ENCODE data around the gene CCDC92. TPM values are rescaled to one million over a fixed set of nuclear protein-coding genes. Genes with fewer than 3 reads are reported as not detected.

Gene CCDC92
- total RNA-seq, 3 donors from 2014 or later, result 17.7 to 47.2 (median 25.6) TPM

- Histone ChIP-seq H3K4me3 (no peak overlapping the region), H3K4me1 (ENCODE audit: low read depth) (no peaks in the 10 kb centered on the region), H3K36me3 (ENCODE audit: low read depth) (no peaks in the 10 kb centered on the region), H3K9me3 (no peaks in the 10 kb centered on the region)
- intact Hi-C loops (cut with DNase I, micrococcal nuclease), result no loop called here
- ATAC-seq (no peak), DNase-seq (no peak)
- no peak for TF ChIP-seq CTCF (IDR thresholded peaks at IDR 0.05)
These were observed 75.4 kb downstream of the CCDC92 start for GRCh38 chr12:123897221-123897620.

DNA sequence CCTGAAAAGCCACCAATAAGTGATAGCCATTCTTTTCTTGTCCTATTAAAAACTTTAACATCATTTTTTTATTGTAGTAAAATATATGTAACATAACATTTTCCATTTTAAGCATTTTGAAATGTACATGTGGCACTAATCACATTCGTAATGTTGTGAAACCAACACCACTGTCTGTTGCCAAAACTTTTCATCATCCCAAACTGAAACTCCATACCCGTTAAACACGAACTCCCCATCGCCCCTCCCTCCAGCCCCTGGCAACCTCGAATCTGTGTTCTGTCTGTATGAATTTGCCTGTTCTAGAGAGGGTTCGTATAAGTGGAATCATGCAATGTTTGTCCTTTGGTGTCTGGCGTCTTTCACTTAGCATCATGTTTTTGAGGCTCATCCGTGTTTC is 75.9 kb downstream of the CCDC92 start:
- DNase-seq (no peak), ATAC-seq (no peak)
- Histone ChIP-seq H3K9me3 (no peaks in the 10 kb centered on the region), H3K4me3 (no peak overlapping the region), H3K36me3 (ENCODE audit: low read depth) (no peaks in the 10 kb centered on the region), H3K4me1 (ENCODE audit: low read depth) (no peaks in the 10 kb centered on the region)
- no peak for TF ChIP-seq CTCF (IDR thresholded peaks at IDR 0.05)
- intact Hi-C loops (cut with DNase I, micrococcal nuclease), result no loop called here

DNA sequence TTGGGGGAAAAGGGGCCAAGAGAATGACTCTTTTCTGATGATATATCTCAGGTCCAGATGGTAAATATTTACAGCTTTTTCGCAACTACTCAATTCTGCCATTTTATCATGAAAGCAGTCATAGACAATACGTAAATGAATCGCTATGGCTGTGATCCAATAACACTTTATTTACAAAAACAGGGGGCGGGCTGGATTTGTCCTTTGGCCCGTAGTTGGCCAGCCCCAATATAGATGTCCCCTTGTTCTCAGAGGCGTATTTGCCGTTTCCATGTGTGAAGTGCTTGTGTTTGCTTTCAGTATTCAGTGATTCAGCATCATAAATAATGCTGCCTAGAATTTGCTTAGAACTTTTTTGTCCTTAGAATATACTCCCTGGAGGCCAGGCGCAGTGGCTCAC is 77.2 kb downstream of the CCDC92 start:
- Histone ChIP-seq H3K9me3 (no peaks in the 10 kb centered on the region), H3K36me3 (ENCODE audit: low read depth) (no peaks in the 10 kb centered on the region)

GRCh38 chr12:123894823-123895345 is 77.7 kb downstream of the CCDC92 start:
- Histone ChIP-seq H3K9me3 (no peaks in the 10 kb centered on the region), H3K36me3 (ENCODE audit: low read depth) (no peaks in the 10 kb centered on the region), H3K4me1 (ENCODE audit: low read depth) (no peaks in the 10 kb centered on the region), H3K4me3 (no peak overlapping the region)
- TF ChIP-seq CTCF (IDR thresholded peaks at IDR 0.05), result no peak
- ATAC-seq (no peak), DNase-seq (no peak)
- intact Hi-C loops (cut with DNase I, micrococcal nuclease), result no loop called here

More for the DNA sequence above, 77.2 kb downstream of the CCDC92 start:
- no peak for TF ChIP-seq CTCF (IDR thresholded peaks at IDR 0.05)
- intact Hi-C loops (cut with DNase I, micrococcal nuclease), result no loop called here
- Histone ChIP-seq H3K4me3 (no peak overlapping the region), H3K4me1 (ENCODE audit: low read depth) (no peaks in the 10 kb centered on the region)
- no peak for ATAC-seq
- no peak for DNase-seq

DNA sequence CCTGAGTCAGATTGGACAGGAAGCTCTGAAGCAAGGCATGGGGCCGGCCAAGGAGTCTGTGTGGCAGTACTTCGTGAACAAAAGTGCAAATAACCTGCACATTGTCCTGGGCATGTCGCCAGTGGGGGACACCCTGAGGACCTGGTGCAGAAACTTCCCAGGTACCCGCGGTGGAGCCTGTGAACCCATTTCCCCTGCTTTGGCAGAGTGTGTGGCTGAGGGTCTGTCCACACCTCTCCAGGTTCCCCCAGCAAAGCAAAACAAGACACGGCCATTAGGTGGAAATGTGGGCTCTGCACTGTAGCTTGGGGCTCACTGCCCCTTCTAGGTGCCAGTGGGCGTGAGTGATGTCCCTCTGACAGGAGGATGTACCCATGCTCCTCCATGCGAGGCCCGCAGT is 79.4 kb downstream of the CCDC92 start:
- Histone ChIP-seq H3K4me1 (ENCODE audit: low read depth) (no peaks in the 10 kb centered on the region), H3K9me3 (no peaks in the 10 kb centered on the region), H3K4me3 (no peak overlapping the region), H3K36me3 (ENCODE audit: low read depth) (no peaks in the 10 kb centered on the region)
- intact Hi-C loops (cut with DNase I, micrococcal nuclease), result no loop called here
- TF ChIP-seq CTCF (IDR thresholded peaks at IDR 0.05), result no peak
- ATAC-seq (no peak), DNase-seq (no peak)

- intact Hi-C loops (cut with DNase I, micrococcal nuclease), result no loop called here
- DNase-seq (no peak), ATAC-seq (no peak)
- TF ChIP-seq CTCF (IDR thresholded peaks at IDR 0.05), result no peak
- Histone ChIP-seq H3K4me3 (no peak overlapping the region), H3K4me1 (ENCODE audit: low read depth) (no peaks in the 10 kb centered on the region), H3K36me3 (ENCODE audit: low read depth) (no peaks in the 10 kb centered on the region), H3K9me3 (no peaks in the 10 kb centered on the region)
These were observed 79.8 kb downstream of the CCDC92 start for GRCh38 chr12:123892853-123893252.
